Activated CD8-positive, alpha-beta memory T cell treated with anti-CD3 and anti-CD28 coated beads for 4 hours (primary cell): ENCODE measurements around the gene ASIC5.
"Not testable (repeated sequence)": the region's sequence is repeated elsewhere in the genome, so short reads cannot be mapped to it uniquely, and the experiment has no call there.

ENCODE experiments used
- DNase-seq, 2 donors: peaks; one replicate each; pipeline ENCODE4 v3.0.0-alpha.2; 2020; ENCODE audit warnings: low read depth in 2 of 2

The ASIC5 gene, protein sequence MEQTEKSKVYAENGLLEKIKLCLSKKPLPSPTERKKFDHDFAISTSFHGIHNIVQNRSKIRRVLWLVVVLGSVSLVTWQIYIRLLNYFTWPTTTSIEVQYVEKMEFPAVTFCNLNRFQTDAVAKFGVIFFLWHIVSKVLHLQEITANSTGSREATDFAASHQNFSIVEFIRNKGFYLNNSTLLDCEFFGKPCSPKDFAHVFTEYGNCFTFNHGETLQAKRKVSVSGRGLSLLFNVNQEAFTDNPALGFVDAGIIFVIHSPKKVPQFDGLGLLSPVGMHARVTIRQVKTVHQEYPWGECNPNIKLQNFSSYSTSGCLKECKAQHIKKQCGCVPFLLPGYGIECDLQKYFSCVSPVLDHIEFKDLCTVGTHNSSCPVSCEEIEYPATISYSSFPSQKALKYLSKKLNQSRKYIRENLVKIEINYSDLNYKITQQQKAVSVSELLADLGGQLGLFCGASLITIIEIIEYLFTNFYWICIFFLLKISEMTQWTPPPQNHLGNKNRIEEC

DNA sequence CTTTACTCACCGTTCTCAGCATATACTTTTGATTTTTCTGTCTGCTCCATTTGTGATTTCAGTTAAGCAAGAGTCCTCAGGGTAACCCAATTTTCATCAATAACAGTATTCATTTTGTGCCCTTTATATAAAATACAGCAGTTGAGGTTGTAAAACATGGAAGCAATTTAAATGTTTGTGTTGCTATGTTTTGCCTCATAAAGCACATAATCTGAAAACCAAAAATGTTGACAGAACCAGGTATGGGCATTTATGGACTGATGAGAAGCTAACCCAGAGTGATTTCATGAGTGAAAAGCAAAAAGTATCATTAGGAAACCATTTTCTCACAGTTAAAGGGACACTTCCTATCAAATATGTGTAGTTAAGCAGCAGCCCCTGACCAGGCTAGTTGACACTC lies at the start of gene ASIC5:
ASIC5 (minus strand) TSS at position 101 of the 400 bp plus-strand sequence; CDS start at position 50, 51 bp downstream.
- no peak for DNase-seq

DNA sequence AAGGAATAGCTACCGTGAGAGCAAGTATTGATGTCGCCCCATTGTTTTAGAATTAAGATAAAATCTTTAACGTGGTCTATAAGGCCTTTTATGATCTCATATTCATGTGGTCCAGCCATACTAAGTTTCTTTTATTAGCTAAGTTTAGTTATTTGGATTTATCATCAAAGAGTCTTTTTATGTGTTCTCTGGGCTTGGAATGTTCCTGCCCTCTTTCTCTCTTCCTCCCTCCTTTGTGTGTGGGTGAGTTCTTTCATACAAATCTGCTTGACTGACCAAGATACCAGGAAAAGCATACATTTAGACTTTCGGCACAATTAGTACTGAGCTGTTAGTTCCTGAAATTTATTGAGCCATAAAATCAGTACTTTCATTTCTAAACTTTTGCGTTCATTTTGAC lies 48.7 kb upstream of the ASIC5 start:
- DNase-seq, result no peak

DNA sequence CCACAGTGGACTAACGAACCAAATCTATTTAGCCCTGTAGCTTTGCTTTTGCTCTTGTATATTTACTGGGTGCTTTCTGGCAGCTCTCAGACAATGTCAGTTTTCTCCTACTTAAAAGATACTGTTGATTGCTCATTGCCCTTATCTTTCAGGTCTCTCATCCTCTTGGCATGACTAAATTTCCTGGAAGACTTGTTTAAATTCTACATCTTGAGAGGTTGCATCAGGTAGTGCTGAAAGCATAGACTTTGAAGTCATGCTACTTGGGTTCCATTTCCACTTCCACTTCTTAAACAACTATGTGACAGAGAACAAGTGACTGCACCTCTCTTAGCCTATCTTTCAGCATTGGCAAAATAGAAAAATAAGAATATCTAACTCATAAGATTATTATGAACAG lies 45.8 kb upstream of the ASIC5 start:
- no peak for DNase-seq

DNA sequence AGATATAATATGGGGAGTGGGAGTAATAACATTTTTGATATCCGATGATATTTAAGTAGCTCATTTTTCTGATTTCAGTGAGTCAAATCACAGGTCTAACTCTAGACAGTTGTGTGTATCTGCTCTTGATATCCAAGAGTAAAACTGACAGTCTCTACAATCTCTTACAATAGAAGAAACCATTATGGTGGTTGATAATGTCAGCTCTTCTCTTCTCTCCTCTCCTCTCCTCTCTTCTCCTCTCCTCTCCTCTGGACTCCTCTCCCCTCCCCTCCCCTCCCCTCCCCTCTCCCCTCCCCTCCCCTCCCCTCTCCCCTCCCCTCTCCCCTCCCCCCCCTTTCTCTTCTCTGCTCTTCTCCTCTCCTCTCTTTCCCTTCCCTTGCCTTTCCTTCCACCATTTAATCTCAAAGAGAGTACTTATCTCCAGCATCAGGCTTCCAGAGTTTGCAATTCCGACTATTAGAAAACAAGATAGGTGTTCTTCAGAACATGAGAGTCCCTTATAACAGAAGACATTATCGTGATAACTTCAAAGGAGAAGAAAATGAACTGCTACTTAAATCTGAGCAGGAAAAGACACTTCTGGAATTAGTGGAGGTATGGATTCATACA lies 43.6 kb upstream of the ASIC5 start:
- DNase-seq, result no peak

DNA sequence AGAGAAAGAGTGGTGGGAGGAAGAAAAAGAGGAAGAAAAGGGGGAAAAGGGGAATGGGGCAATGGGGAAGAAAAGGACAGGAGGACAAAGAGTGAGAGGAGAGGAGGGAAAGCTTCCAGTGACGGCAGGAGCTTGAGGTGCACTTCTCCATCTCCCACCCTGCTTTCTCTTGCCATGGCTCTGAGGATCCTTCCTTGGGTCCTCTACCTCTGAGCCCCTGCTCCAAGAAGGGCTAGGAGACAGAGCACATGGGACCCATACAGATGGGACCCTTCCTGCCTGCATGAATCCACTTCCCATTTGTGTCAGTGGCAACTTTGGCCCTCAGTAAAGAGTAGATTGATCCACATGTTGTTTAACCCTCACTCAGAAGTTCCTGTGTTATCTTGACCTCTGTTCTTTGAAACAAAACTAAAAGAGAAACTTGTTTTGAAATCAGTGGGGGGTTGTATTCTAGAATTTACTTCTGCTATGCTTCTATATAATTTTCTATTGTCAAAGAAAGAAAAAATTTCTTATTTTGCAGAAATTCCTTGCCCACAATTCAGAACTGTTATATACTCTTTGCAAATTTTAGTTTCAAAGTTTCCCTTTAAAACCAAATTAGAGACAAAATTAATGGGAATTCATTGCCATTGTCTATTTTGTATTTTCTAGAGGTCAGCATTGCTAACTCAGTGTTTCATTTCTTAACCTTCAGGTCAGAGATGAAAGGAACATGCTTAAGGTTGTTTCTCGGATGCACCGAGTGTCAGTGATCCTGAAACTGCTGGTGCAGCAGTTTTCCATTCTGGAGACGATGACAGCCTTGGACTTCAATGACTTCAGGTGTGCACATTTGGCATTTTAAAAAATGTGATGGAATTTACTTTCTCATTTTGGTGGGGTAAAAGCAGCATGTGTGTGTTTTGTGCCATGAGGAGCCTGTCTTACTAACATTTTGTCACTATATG lies 42.4 kb upstream of the ASIC5 start:
- no peak for DNase-seq

DNA sequence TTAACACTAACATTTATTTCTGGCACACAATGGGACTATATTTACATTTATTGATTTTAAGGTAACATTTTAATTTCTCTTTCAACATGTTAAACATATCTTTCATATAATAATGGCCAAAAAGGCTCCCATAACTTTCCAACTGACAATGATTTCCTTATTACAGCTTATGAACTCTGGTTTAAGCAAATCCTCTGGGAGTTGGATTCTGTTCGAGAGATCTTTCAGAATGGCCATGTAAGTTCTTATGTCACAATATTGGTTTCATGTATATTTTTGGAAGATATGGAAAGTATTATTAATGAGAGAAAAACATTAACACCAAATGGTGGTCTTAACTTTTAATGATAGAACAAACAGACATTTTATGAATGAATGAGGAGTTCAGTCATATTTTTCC lies 41.5 kb upstream of the ASIC5 start:
- DNase-seq, result no peak

DNA sequence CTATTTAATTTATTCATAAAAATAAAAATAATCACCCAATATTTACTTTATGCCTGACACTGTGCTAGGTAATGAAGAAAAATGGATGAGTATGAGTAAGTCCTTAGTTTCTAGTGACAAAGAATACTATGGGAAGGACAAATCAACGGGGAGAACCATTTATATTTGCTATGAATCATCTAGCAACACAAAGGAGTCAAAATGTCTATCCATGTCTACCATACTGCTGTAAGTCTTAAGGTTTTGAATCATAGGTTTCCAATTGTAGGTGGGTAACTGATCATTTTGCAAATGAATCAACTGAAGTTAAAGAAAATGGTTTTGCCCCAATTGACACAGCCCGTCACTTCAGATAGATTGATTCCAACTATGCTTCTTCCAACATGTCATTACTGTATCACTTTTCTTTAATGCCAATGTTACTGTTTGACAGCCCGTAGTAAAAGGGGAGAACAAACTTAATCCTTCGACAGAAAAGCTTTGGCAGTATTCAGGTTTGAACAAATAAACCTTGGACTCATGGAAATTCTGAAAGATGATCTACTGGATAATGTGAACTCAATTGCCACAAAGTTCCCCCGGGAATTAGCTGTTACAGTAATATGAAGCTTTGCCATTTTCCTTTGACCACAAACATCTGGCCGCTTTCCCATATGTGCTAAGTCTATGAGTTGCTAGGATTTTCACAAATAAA lies 40.6 kb upstream of the ASIC5 start:
- no peak for DNase-seq

DNA sequence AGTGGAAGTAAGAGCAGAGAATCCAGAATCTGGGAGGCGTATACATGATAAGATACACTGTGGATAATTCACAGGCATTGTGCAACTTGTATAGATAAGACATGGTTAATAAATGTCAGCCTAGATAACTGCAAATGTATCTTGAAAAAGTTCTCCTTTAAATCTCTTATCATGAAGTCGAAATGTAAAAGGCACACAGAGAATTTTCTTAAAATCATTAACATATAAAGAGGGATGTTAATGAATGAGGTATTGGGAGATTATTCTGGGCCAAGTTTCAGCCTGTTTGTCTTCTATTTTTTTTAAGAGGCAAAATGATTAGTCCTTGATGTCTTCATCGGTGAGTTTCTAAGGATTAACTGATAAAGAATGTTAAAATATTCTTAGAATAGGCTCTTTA lies 38.3 kb upstream of the ASIC5 start:
- DNase-seq, result no peak

DNA sequence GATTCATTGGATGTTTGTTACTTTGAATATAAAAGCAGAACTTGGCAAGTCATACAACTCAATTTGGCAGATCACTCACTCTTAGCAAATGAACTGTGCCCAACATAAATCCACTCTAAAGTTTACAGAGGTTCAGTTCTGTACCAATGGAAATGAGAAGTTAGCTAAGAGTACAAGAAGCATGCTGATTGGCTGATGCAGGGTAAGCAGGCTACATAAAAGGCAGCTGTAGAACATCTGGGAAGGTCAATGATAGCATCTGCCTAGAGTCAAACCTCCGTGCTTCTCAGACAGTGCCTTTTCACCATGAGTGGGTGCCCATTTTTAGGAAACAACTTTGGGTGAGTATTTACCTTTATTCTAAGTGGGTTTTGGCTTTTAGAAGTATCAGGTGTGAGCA lies 37.4 kb upstream of the ASIC5 start, which contains the start of gene TDO2:
TDO2 (plus strand) TSS at position 244 of the 400 bp plus-strand sequence; CDS start at position 307, 63 bp downstream.
- DNase-seq, result no peak

DNA sequence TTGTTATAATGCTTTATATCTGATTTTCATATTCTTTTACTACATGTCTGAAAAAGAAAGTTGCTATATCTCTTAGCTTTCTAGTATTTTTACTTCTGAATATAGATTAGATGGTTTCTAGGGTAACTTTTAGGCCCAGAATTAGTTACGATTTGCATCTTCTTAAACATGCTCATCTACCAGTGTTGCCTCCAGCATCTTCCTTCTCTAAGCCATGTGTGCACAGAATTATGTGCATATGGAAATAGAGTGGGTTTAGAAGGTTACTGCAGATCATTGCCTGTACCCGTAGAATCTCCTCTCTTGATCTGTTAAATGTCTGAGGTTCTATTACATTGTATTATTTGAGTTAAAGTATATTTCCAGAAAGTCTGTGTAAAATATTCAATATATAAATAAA lies 34.9 kb upstream of the ASIC5 start:
- no peak for DNase-seq

DNA sequence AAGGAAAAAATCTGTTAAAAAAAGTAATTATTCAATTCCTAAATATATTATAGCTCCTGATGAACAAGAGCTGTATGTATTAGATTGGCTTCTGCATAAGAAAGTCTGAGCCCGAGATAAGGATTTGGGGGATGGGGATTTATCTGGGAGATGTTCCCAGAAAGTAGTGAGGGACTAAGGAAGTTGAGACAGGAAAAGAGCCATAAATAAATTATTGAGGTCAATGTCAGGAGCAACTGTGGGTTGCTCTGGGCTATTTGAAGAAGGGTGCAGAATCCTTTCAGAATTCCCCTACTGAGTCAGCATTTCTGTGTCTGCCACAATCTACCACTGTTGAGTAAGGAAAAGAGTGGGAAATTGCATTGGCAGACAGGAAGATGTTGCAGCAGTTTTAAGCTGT lies 34.3 kb upstream of the ASIC5 start:
- no peak for DNase-seq

DNA sequence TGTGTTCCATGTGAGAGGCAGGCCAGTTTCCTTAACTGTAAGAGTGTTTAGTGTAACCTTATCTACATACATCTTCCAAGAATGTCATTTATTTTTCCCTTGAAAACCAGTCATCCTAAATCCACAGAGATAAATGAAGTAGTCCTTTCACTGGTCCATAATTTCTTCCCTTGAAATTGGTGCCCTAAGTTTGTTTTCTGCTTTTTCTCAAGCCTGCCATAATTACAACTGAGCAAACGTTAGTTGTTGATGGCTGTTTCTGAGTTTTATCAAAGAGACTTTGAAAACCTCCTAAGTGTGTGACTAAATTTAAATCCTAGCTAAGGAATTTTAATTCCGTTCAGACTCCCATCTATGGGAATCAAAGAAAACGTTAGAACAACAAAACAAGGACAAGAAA lies 33.8 kb upstream of the ASIC5 start:
- DNase-seq, result no peak

DNA sequence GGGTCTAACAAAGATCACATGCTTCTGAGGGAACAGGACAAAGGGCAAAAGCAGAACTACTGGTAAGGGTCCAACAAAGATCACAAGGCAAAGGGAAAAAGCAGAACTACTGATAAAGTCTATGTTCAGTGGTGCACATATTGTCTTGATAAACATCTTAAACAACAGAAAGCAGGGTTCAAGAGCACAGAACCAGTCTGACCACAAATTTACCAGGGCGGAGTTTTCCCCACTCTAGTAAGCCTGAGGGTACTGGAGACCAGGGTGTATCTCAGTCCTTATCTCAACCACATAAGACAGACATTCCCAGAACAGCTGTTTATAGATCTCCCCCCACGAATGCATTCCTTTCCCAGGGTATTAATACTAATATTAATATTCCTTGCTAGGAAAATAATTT lies 32.3 kb upstream of the ASIC5 start:
- not testable (repeated sequence) for DNase-seq

DNA sequence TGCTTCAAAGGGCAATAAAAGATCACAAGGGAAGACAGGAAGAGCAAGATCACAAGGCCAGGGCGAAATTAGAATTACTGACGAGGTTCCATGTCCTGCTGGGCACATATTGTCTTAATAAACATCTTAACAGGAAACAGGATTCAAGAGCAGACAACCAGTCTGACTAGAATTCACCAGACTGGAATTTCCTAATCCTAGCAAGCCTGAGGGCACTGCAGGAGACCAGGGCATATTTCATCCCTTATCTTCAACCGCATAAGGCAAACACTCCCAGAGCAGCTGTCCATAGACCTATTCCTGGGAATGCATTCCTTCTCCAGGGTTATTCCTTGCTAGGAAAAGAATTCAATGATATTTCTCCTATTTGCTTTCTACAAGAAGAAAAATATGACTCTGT lies 25.0 kb upstream of the ASIC5 start:
- DNase-seq, result no peak

DNA sequence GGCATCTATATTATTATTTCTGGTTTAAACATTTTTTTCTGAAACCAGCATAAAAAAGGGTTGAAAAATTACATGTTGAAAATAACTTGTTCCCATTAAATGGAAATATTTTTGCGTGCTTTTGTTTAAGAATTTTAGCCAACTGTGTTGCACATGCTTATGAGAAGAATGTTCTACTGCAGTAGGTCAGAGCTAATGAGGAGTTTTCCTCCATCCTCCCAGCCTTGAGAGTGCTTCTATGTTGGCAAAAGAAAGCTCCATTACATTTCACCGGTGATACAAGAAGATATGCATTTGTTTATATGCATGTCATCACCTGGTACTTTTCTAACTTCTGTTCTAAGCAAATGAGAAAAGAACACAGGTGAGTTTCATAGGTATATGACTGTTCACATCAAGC lies 23.9 kb upstream of the ASIC5 start:
- DNase-seq, result no peak

DNA sequence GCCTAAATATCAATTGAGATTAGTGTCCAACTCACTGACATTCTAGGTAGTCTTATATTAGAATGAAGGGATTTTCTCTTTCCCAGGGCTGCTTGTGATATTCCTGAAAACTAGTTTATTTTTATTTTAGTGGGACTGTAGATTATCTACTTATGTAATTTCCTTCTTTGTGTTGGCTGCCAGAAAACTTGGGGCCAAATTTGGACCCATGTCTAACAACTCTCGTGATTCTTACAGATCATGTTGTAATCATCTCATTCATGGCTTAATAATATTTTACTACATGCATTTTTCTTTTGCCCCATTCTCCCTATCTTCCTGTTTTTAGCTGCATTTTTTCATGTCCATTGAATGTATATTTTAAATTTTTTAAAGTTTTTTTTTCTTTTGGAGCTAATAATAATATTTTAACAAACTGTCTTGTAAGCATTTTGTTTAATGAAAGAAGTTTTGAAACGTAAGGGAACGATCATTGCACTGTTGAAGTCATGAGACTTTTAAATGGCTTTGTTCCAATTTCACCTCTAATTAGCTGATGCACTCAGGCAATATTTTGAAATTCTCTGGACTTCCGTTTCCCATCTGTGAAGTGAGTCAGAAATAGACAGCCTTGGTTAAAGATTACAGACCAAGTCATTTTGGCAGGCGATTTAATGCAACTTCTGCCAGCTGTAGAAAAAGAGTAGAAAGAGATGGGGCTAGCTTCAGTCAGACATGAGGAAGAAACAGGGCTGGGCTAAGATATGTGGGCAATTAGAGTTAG lies 23.1 kb upstream of the ASIC5 start:
- DNase-seq, result no peak

DNA sequence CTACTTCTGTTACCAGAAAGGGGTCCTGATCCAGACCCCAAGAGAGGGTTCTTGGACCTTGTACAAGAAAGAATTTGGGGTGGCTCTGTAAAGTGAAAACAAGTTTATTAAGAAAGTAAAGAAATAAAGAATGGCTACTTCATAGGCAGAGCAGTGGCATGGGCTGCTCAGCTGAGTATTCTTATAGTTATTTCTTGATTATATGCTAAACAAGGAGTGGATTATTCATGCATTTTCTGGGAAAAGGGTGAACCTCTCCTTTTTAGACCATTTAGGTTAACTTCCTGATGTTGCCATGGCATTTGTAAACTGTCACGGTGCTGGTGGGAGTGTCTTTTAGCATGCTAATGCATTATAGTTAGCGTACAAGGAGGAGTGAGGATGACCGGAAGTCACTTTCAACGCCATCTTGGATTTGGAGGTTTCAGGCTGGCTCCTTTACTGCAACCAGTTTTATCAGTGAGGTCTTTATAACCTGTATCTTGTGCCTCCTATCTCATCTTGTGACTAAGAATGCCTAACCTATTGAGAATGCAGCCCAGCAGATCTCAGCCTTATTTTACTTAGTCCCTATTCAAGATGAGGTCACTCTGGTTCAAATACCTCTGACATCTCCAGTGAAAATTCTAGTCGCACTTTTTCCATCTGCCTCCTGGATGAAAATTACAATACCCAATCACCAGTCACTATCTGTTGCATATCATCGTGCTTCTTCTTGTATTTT lies 21.9 kb upstream of the ASIC5 start:
- DNase-seq, result no peak

DNA sequence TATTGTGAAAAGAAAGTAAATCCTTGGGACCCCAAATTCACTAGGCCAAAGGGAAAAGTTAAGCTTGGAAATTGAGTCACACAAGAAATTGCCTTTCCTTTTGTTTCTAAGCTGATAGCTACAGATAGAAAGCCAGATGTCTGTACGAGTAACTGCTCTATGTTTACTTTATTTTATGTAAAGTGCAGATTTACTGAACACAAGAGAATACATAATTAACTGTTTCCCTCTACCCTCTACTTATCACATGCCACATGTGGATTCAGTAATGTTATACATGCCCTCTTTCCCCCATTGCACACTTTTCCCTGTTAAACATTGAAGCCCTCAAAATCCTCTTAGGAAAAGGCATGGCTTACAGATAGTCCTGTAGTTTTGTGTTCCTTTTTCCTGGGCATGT lies 21.0 kb upstream of the ASIC5 start:
- no peak for DNase-seq

DNA sequence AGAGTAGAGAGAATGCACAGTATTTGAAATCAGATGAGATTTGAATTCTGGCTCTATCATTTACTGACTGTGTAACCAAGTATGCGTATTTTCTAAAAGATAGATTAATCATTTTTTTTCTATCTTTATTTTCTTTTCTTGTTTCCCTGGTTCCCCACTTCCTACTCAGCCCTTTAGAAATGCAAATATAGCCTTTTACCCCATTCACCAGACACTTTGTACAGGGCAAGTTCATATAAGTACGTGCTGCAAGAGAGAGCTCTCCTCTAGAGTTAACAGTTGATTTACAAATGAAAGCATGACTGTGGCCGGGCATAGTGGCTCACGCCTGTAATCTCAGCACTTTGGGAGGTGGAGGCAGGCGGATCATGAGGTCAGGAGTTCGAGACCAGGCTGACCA lies 19.6 kb upstream of the ASIC5 start:
- DNase-seq, result no peak

DNA sequence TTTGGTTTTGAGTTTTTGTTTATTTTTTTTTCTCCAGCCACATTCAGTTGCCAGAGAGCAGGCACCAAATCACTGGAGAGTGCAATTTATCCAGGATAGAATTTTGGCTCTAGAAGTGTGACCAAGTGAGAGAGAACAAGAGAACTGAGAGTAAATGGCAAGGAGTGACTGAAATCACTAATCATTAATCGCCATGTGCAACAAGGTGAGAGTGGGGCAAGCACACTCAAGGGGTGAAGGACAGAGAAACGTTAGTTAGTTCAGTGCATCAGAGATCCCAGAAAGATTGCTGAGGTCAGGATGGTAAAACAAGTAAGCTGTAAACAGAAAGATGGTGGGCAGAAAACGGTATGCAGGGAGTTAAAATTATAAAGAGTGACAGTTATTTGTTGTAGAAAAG lies 17.8 kb upstream of the ASIC5 start:
- no peak for DNase-seq
